Stromal cell of bone marrow (primary cell): ENCODE results near the gene BMP3.
"Not testable (repeated sequence)": the region's sequence is repeated elsewhere in the genome, so short reads cannot be mapped to it uniquely, and the experiment has no call there.

Experiments used
- DNase-seq: peaks from one replicate; pipeline ENCODE4 v3.0.0-alpha.2; 2012; ENCODE audit warnings: low read depth

BMP3 gene

DNA sequence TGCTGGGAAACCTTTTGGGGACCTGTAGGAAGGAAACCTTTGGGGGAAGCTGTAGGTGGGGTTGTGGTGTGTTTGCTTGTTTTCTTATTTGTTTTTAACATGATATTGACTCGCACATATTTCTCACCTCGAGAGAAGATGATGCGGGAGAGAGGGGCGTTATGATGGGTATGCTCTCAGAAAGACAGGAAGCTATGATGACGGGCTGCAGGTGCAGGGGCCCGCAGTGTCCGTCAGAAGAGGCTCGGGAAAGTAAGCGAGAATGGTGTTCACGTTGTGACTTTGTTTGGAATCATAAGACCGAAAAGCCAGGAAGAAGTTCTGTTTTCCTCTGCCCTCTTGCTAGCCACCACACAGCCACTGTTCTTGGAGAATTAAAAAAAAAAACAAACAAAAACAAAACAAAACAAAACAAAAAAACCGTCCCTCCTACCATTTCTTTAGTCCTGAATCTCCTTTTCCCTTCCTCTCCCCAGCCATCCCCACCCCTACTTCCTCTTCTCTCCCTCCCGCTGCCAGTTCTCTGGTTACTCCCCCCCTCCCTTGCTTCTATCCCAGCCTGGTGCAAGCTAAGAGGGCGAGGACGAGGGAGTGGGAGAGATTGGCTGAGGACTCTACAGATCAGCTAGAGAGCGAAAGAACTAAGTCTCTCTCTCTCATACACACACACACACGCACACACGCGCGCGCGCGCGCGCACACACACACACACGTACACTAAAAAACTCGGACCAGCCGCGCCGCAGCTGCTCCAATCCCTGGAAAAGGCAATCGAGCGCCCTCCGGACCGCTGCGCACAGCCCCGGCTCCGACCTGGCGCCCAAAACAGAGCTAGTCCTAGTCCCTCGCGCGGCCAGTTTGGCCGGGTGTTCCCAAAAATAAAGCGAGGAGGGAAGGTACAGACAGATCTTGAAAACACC is at the start of gene BMP3:
Gene BMP3 (plus strand): TSS at position 648 of the 920 bp plus-strand sequence. CDS start 577 bp downstream, outside the sequence.
- DNase-seq, result no peak

DNA sequence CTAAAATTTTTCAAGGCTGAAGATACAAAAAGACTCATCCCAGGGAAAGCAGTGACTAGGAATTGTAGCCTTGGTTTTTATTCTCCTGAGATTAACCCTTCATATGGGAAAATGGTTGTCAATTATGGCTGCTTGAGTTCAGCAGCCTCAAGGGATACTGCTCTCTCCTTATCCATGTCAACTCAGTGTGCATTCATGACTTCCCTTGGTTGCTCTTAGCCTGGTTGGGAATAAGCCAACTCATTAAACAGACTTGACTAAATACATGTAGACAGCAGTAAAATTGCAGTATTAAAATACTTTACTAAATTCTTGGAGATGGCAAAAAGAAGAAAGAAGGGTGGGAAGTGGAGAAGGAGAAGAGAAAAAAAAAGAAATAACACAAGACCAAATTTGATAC is 44.5 kb upstream of the BMP3 start:
- no peak for DNase-seq

GRCh38 chr4:80989921-80990544 is 40.5 kb upstream of the BMP3 start:
- DNase-seq, result peak; percentile 45

- no peak for DNase-seq
These were observed 39.7 kb upstream of the BMP3 start for GRCh38 chr4:80990851-80991250.

DNA sequence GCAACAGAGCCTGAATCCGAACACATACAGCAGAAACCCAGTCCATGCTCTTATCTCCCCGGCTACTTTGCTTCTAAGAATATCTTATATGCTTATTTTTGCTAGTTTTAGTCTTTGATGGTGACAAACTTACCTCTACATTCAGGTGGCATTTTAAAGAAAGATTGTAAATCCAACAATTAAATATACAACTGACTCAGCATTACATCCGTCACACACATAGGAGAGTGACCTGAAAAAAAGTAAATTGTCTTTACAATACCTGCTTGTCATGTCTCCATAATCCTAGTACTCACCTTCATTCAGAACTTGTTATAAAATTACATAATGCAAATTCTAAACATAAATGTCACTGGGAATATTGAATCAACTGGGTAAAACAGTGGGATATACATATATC is 30.6 kb upstream of the BMP3 start:
- no peak for DNase-seq

- DNase-seq, result no peak
These were observed 26.9 kb upstream of the BMP3 start for GRCh38 chr4:81003597-81004111.

DNA sequence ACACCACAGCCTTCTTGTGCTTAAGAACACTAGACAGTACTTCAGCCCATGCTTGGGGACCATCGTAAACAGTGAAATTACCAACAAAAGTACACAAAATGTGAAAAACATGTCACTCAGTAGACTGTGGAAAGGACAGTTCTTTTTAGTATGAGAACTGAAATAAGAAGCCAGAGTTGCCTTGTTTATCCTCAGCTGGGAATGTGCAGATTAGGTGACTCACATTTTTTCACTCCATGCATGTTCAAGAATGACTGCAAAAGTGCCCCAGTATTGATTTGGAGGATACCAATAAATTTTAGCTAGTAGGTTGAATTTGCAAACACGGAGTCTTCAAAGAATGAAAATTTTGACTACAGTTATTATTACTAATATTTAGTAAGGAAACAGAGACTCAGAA is 23.1 kb upstream of the BMP3 start:
- DNase-seq, result no peak

GRCh38 chr4:81016566-81016965 is 13.9 kb upstream of the BMP3 start:
- not testable (repeated sequence) for DNase-seq

- DNase-seq, result no peak
These were observed 11.5 kb upstream of the BMP3 start for GRCh38 chr4:81019006-81019405.

- no peak for DNase-seq
These were observed 9.2 kb upstream of the BMP3 start for GRCh38 chr4:81021142-81021944.

DNA sequence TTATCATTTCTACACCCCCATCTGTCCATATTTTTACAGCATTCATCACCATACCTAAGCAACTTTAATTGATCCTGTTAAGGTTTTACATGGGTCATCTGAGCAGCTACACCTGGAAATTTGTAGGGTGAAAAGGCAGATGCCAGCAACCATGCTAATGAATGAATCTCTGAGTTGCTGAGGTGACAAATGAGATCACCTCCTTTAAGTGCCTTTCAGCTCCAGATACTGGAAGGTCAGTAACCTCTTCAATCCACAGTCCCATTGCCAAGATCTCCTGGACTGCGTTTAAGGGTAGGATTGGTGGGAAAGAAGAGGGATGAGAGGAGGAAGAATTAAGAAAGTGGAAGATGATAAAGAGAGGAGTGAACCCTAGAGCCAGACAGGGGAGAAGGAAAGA is 8.5 kb upstream of the BMP3 start:
- no peak for DNase-seq

DNA sequence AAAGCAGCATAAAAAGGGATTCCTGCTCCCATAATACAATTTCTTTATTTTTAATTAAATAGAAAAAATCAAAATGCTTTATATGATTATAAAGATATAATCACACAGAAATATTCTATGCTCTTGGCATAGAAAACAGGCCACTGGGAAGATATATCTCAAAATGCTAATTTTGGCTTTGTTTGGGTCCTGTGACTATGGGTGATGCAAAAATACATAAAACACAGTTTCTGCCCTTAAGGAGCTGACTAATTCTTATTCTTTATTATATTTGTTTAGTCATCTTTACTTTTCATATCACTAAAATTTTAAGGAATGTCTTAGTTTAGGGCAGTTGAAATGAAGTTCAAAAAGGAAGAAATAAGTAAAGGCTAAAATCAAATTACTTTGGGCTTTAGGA is 7.0 kb upstream of the BMP3 start:
- DNase-seq, result no peak

DNA sequence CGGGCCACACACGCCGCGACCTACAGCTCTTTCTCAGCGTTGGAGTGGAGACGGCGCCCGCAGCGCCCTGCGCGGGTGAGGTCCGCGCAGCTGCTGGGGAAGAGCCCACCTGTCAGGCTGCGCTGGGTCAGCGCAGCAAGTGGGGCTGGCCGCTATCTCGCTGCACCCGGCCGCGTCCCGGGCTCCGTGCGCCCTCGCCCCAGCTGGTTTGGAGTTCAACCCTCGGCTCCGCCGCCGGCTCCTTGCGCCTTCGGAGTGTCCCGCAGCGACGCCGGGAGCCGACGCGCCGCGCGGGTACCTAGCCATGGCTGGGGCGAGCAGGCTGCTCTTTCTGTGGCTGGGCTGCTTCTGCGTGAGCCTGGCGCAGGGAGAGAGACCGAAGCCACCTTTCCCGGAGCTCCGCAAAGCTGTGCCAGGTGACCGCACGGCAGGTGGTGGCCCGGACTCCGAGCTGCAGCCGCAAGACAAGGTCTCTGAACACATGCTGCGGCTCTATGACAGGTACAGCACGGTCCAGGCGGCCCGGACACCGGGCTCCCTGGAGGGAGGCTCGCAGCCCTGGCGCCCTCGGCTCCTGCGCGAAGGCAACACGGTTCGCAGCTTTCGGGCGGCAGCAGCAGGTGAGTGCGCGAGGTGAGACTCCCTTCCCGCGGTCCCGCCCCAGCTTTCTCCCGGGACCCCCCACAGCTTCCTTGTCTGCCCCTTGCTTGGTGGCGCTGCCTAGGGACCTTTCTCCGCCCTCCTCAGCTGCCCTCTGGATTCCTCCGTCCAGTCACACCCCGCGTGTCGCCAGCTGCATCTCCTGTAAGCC is 678 bp downstream of the BMP3 start:
- DNase-seq, result no peak

GRCh38 chr4:81031796-81032551 is 1.5 kb downstream of the BMP3 start:
- no peak for DNase-seq

DNA sequence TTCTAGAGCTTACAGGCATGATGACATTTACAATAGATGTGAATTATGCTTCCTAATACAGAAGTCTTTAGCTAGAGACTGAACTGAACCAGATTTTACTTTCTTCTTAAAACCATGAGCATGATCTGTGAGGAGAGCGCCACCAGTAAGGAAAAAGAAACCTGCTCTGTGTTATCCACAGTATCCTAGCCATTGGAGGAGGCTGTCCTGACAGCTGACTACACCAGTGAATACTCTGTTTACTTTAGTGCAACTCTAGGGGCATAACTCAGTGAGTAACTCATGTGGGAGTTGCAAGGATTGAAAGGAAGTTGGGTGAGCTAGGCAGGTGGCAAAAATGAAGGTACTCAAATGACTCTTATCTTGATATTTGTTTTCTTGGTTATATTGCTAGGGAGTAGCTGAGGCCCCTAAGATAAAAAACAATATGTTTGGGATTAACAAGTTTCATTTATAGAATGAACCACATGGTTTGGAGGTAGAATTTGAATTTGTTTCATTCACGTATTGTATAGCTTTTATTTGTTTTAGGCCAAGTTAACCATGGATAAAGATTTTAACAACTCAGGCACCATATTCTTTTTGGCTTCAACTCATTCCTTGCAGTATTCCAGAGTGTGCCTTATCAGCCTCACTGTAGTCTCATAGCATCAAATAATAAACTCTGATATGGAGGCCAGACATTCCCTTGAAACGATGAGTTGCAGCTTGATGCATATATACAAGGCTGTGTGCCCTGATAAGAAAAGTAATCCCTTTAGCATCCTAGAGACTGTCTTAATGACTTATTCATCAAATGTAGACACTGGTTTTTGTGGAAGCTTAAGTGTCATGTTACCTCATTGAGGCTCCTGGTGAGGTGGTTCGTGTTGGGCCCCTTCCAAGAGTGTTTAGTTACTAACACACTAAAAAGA is 2.5 kb downstream of the BMP3 start:
- no peak for DNase-seq

DNA sequence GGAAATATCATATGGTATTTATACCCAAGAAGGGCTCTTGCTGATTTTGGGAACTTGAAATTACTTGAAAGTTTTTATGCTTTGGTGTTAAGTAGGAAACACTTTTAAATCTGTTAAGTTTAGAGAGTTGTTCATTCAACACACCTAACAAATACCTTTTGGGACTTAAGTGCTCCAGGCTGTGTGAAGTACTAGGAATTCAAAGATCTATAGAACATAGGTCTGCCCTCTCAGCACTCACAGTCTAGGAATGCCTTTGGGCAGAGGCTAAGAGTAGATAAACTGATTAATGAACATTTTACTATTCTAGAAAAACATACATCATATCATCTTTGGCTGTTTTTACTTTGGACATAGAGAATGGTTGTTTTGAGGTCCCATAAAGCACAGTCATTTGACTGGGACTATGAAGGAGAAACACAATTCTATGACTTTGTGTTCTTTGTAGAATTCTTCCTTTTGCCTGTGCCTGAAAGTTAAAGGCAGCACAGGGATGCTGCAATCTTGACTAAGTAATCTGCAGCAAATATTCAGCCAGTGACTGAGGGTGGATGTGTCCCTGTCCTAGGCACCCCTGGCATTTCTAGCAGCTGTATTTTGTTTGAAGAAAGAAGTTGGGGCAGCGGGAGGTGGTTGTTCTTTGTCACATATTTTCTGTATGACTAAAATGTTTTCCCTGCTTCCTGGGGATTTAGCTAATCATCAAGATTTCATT is 8.3 kb downstream of the BMP3 start:
- DNase-seq, result no peak

GRCh38 chr4:81039351-81039972 is 9.0 kb downstream of the BMP3 start:
- no peak for DNase-seq

GRCh38 chr4:81040012-81040659 is 9.6 kb downstream of the BMP3 start:
- DNase-seq, result peak; percentile 25
